ENCODE measurements around the gene PEX14. TPM values are rescaled to one million over a fixed set of nuclear protein-coding genes. Genes with fewer than 3 reads are reported as not detected.
A peak's percentile ranks its signal among the peaks of the same experiment; 100 is the strongest.

The PEX14 gene
- total RNA-seq, 4 donors from 2014 or later: 10.1 to 22.7 (median 15.1) TPM

GRCh38 chr1:10639011-10639774 lies 164.4 kb downstream of the PEX14 start:
- WGBS, 2 donors (ENCODE audit: low coverage in 1 of 2): 85% methylated on average over 10 of the region's 108 CpGs; no CpG with 5 or more reads in 1 of the 2 donors
- Histone ChIP-seq H3K4me1 (peaks cover 0 to 63% (median 28%) of the 10 kb centered on the region in 3 donors), H3K9me3 (no peaks in the 10 kb centered on the region), H3K36me3 (peaks cover 0 to 44% of the 10 kb centered on the region in 2 donors), H3K27me3 (peaks cover 3% of the 10 kb centered on the region), H3K4me3 (peak overlapping the region in 1 of 2 donors; percentile 42), H3K27ac (peak overlapping the region in 1 of 4 donors; percentile 77)
- TF ChIP-seq CTCF (IDR thresholded peaks at IDR 0.05): no peak
- TF ChIP-seq POLR2AphosphoS5 (IDR thresholded peaks at IDR 0.05): no peak
- no peak for TF ChIP-seq EP300 (IDR thresholded peaks at IDR 0.05)
- no peak for TF ChIP-seq POLR2A (IDR thresholded peaks at IDR 0.05)
- no peak for ATAC-seq

GRCh38 chr1:10639775-10640578 lies 165.2 kb downstream of the PEX14 start:
- peaks cover 0 to 52% of the 10 kb centered on the region in 2 donors for H3K36me3 ChIP-seq
- H3K27me3 ChIP-seq: peaks cover 3% of the 10 kb centered on the region
- peaks cover 0 to 55% (median 27%) of the 10 kb centered on the region in 3 donors for H3K4me1 ChIP-seq
- peak overlapping the region in 3 of 4 donors; percentile 67 to 77 (median 74) for H3K27ac ChIP-seq
- 64 to 100% methylated on average over 3 to 24 of the region's 45 CpGs for WGBS, 2 donors (ENCODE audit: low coverage in 1 of 2)
- H3K9me3 ChIP-seq: no peaks in the 10 kb centered on the region
- no peak for TF ChIP-seq POLR2A (IDR thresholded peaks at IDR 0.05)
- no peak for TF ChIP-seq POLR2AphosphoS5 (IDR thresholded peaks at IDR 0.05)
- no peak for TF ChIP-seq CTCF (IDR thresholded peaks at IDR 0.05)
- TF ChIP-seq EP300 (IDR thresholded peaks at IDR 0.05): no peak
- peak; percentile 33 for ATAC-seq
- no peak overlapping the region for H3K4me3 ChIP-seq

- Histone ChIP-seq H3K27me3 (peaks cover 3% of the 10 kb centered on the region), H3K27ac (peak overlapping the region in 3 of 4 donors; percentile 67 to 77 (median 74)), H3K4me3 (no peak overlapping the region), H3K36me3 (peaks cover 0 to 62% of the 10 kb centered on the region in 2 donors), H3K9me3 (no peaks in the 10 kb centered on the region), H3K4me1 (peaks cover 0 to 45% (median 18%) of the 10 kb centered on the region in 3 donors)
- TF ChIP-seq POLR2AphosphoS5 (IDR thresholded peaks at IDR 0.05) (no peak), POLR2A (IDR thresholded peaks at IDR 0.05) (no peak), CTCF (IDR thresholded peaks at IDR 0.05) (no peak), EP300 (IDR thresholded peaks at IDR 0.05) (no peak)
- ATAC-seq: no peak
- 60% methylated on average over 1 of the region's 16 CpGs for WGBS, 2 donors (ENCODE audit: low coverage in 1 of 2)
Measured at GRCh38 chr1:10640843-10641553, 166.2 kb downstream of the PEX14 start.

GRCh38 chr1:10641976-10642375 lies 167.2 kb downstream of the PEX14 start:
- no peak for ATAC-seq
- Histone ChIP-seq H3K27me3 (peaks cover 3% of the 10 kb centered on the region), H3K9me3 (no peaks in the 10 kb centered on the region), H3K27ac (peak overlapping the region in 3 of 4 donors; percentile 67 to 77 (median 74)), H3K4me3 (no peak overlapping the region), H3K4me1 (peaks cover 0 to 39% (median 17%) of the 10 kb centered on the region in 3 donors), H3K36me3 (peaks cover 0 to 72% of the 10 kb centered on the region in 2 donors)
- no peak for TF ChIP-seq POLR2AphosphoS5 (IDR thresholded peaks at IDR 0.05)
- no peak for TF ChIP-seq CTCF (IDR thresholded peaks at IDR 0.05)
- no peak for TF ChIP-seq EP300 (IDR thresholded peaks at IDR 0.05)
- TF ChIP-seq POLR2A (IDR thresholded peaks at IDR 0.05): no peak
- WGBS, 2 donors (ENCODE audit: low coverage in 1 of 2): 80% methylated on average over 1 of the region's 24 CpGs; no CpG with 5 or more reads in 1 of the 2 donors

All from gastroesophageal sphincter (tissue), 4 donors.